Hippocampal formation (tissue), 2 donors: ENCODE data around the gene B3GNT7.
"Not testable (repeated sequence)": the region's sequence is repeated elsewhere in the genome, so short reads cannot be mapped to it uniquely, and the experiment has no call there.

ENCODE experiments used
- DNase-seq, 2 donors: peaks; one replicate each; lab custom pipeline; 2025; lab: John Stamatoyannopoulos, UW

The B3GNT7 gene

GRCh38 chr2:231364961-231365810, 30.3 kb upstream of the B3GNT7 start:
- DNase-seq, result peak; percentile 51 to 85

GRCh38 chr2:231367178-231367577, 28.3 kb upstream of the B3GNT7 start:
- DNase-seq, result no peak

- no peak for DNase-seq
Measured at GRCh38 chr2:231369580-231370428, 25.7 kb upstream of the B3GNT7 start.

- DNase-seq, result no peak
Measured at GRCh38 chr2:231370429-231370748, 25.1 kb upstream of the B3GNT7 start.

GRCh38 chr2:231370749-231371429, 24.6 kb upstream of the B3GNT7 start:
- no peak for DNase-seq

DNA sequence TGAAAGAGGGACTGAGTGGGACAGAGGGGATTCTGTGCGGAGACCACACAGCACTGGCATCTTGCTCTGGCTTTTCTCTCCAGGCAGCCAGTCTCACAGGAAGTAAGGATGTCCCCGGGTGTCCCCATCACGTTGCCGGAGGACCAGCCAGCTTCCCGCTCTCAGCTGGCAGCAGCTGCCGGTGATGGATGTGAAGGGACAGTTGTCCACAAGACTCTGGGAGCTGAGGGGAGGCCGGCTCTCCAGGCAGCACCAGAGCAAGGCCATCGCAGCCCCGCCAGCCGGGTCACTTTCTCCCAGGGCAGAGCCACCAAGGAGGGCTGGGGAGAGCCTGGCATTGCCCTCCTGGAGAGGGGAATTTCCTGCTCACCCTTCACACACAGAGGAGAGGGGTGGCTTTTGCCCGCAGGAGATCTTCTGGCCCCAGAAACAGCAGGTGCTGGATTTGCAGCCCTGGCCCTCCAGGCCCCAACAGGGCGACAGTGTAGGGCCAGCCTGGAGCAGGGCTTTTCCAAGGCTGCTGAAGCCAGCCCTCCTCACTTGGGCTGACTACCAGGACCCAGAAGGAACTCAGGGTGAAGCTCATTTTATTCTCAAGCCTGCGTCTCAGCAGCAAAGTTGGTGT, 24.0 kb upstream of the B3GNT7 start:
- peak in 1 of 2 donors; percentile 41 for DNase-seq

- DNase-seq, result no peak
Measured at GRCh38 chr2:231372326-231372725, 23.2 kb upstream of the B3GNT7 start.

- DNase-seq, result no peak
Measured at GRCh38 chr2:231373184-231373583, 22.3 kb upstream of the B3GNT7 start.

DNA sequence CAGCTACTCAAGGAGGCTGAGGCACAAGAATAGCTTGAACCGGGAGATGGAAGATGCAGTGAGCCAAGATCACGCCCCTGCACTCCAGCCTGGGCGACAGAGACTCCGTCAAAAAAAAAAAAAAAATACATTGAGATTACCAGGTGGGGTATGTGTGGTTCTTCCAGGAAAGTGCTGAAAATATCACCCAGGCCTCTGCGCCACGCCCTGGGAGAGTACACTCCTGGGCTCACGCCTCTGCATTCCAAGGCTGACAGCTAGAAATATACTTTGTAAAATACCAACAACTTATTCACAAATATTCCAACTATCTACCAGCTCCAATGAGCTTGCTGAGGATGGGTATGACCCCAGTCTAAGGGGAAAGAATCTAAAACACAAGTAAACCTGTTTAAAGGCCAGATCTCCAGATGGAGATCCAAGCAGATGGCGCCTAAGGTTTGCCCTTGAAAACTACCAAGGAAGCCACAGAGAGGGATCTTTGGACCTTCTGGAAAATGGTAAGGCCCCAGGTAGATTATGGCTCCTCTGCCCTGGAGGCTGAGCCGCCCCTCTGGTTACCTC, 21.6 kb upstream of the B3GNT7 start:
- no peak for DNase-seq

DNA sequence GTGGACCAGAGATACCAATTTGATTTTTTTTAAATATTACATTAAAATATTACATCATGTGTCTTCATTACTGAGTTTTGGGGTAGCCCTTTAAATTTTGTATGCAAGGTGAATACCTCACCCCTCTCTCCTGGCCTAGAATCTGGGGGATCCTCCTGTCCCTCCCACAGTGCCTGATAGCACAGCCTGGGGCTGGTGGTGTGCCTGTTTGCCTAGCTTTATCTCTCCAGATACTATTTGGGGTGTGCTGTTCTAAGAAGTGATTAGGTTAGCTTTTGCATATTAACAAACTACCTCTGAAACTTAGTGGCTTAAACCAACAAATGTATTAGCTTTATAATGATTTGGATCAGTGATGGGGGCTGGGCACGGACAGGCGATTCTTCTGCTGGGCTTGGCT, 20.7 kb upstream of the B3GNT7 start:
- no peak for DNase-seq

GRCh38 chr2:231375994-231376615, 19.4 kb upstream of the B3GNT7 start:
- not testable (repeated sequence) for DNase-seq

DNA sequence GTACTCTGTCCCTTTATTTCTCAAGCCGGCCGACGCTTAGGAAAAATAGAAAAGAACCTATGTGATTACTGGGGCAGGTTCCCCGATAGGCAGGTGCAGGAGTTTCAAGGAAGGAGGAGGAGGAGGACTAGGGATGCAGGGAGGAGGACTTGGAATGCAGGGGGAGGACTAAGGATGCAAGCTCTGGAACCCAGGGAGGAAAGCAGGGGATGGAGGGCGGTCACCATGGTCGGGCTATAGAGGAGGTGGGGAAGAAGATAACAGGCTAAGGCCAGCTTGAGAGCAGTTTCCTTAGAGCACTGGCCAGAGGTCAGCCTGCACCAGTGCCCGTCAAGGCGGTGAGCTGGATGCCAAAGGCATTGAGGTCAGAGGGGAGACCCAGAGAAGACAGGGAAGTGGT, 18.7 kb upstream of the B3GNT7 start:
- DNase-seq, result no peak

DNA sequence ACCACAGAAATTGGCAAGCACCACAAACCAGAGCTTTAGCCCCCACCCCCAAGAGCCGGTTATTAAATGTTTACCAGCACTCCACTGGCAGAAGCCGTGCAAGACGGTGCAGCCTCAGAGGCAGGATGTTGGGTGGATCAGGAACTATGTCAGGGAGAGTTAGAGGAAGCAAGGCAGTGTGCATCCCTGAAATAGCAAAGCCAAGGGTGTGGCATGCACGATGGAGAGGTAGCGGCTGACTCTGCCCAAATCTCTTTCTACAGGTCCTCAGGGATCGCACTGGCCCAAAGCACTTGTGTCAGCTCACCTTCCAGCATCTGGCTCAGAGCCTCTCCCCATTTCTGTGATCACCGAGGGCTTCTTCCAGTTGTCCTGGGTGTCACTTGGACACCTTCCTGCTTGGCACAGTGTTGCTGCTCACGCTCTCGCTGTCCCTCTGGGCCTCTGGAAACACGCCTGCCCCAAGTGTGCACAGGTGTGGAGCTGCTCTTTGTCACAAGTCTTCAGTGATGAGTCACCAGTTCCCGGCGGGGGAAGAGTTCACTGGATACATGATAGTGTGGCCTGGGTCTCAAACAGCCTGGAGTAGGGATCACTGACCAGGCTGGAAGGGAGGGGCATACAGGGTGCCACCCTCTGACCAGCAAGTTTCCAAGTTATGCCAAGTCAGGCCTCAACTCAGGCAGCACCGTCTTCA, 17.3 kb upstream of the B3GNT7 start:
- DNase-seq, result no peak

- DNase-seq, result peak in 1 of 2 donors; percentile 38
Measured at GRCh38 chr2:231379266-231380215, 16.0 kb upstream of the B3GNT7 start.

GRCh38 chr2:231380307-231380706, 15.2 kb upstream of the B3GNT7 start:
- DNase-seq, result no peak

DNA sequence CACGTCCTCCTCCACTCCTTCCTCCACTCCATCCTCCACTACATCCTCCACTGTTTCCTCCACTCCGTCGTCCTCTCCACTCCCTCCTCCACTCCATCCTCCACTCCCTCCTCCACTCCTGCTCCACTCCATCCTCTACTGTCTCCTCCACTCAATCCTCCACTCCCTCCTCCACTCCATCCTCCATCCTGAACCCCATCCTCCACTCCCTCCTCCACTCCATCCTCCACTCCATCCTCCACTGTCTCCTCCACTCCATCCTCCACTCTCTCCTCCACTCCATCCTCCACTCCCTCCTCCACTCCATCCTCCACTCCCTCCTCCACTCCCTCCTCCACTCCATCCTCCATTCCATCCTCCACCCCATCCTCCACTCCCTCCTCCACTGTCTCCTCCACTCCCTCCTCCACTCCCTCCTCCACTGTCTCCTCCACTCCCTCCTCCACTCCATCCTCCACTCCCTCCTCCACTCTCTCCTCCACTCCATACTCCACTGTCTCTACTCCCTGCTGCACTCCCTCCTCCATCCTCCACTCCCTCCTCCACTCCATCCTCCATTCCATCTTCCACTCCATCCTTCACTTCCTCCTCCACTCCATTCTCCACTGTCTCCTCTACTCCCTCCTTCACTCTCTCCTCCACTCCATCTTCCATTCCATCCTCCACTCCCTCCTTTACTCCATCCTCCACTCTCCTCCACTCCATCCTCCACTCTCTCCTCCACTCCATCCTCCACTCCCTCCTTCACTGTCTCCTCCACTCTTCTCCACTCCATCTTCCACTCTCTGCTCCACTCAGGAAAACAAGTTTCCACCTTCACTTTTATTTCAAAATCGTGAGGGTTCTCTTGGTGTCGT, 14.3 kb upstream of the B3GNT7 start:
- DNase-seq, result no peak

DNA sequence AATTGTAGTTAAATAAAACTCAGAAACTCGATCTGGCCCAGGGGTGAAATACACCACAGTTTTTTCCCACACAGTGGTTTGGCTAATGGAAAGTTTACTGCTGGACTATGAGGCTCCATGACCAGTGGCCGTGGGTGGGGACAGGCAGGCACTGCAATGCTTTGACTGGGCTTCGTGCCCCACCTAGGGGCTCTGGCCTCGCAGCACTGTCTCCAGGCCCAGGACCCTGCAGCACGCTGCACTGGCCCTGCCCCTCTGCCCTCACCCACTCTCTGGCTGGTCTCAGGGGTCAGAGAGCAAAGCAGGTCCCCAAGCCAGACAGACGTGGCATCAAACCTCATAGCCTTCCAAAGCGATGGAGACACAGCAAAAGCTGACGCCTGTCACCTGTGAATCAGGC, 13.4 kb upstream of the B3GNT7 start:
- DNase-seq, result no peak

GRCh38 chr2:231383416-231384108, 11.9 kb upstream of the B3GNT7 start:
- DNase-seq, result no peak
